HepG2 (cell line): ENCODE results near the gene TFEB. TPM values are rescaled to one million over a fixed set of nuclear protein-coding genes. Genes with fewer than 3 reads are reported as not detected.

ENCODE experiments used
- ARNT2 ChIP-seq: sonication (generic); formaldehyde crosslinking; IDR thresholded peaks from 2 replicates; pipeline ENCODE4 v1.8.0; 2022; ENCODE audit warnings: mild to moderate bottlenecking, low read depth, missing genetic modification reagents, moderate library complexity
- ATRX ChIP-seq: sonication (generic); formaldehyde crosslinking; IDR thresholded peaks from 2 replicates; pipeline ENCODE4 v1.4.0; 2020; ENCODE audit warnings: missing genetic modification reagents, borderline replicate concordance
- E2F5 ChIP-seq: sonication (generic); formaldehyde crosslinking; conservative IDR thresholded peaks from 2 replicates; pipeline ENCODE4 v1.4.0; 2020; ENCODE audit warnings: missing genetic modification reagents
- HOXD1 ChIP-seq: sonication (generic); formaldehyde crosslinking; IDR thresholded peaks from 2 replicates; pipeline ENCODE4 v1.5.0; 2020; ENCODE audit warnings: missing genetic modification reagents
- NFKBIZ ChIP-seq: IDR thresholded peaks from 2 replicates; pipeline ENCODE4 v1.6.1; 2018; ENCODE audit warnings: missing genetic modification reagents, missing compliant biosample characterization
- STAT5B ChIP-seq: sonication (generic); formaldehyde crosslinking; IDR thresholded peaks from 2 replicates; pipeline ENCODE4 v1.4.0; 2020; ENCODE audit warnings: missing genetic modification reagents
- TBX3 ChIP-seq: fragments of 450-650 bp; IDR thresholded peaks from 2 replicates; pipeline ENCODE4 v1.6.1; 2017; ENCODE audit warnings: antibody characterized with exemption, mild to moderate bottlenecking, inconsistent platforms, borderline replicate concordance
- TFDP2 ChIP-seq: sonication (generic); formaldehyde crosslinking; IDR thresholded peaks from 2 replicates; pipeline ENCODE4 v1.4.0; 2020; ENCODE audit warnings: missing genetic modification reagents
- ZFP82 ChIP-seq: sonication (generic); formaldehyde crosslinking; IDR thresholded peaks from 2 replicates; pipeline ENCODE4 v1.5.1; 2020; ENCODE audit warnings: mild to moderate bottlenecking, missing genetic modification reagents, borderline replicate concordance
- ZNF225 ChIP-seq: sonication (generic); formaldehyde crosslinking; IDR thresholded peaks from 2 replicates; pipeline ENCODE4 v1.4.0; 2020; ENCODE audit warnings: mild to moderate bottlenecking, missing genetic modification reagents
- ZNF230 ChIP-seq: sonication (generic); formaldehyde crosslinking; IDR thresholded peaks from 2 replicates; pipeline ENCODE4 v1.4.0; 2020; ENCODE audit warnings: mild to moderate bottlenecking, missing genetic modification reagents
- ZNF354B ChIP-seq: sonication (generic); formaldehyde crosslinking; IDR thresholded peaks from 2 replicates; pipeline ENCODE4 v1.8.0; 2022; ENCODE audit warnings: mild to moderate bottlenecking, missing genetic modification reagents
- ZNF607 ChIP-seq: sonication (generic); formaldehyde crosslinking; IDR thresholded peaks from 2 replicates; pipeline ENCODE4 v1.5.1; 2020; ENCODE audit warnings: missing genetic modification reagents, mild to moderate bottlenecking, borderline replicate concordance
- ZNF768 ChIP-seq: sonication (generic); formaldehyde crosslinking; IDR thresholded peaks from 2 replicates; pipeline ENCODE4 v1.4.0; 2020; ENCODE audit warnings: missing genetic modification reagents
- ZNF780A ChIP-seq: sonication (generic); formaldehyde crosslinking; IDR thresholded peaks from 2 replicates; pipeline ENCODE4 v1.8.0; 2022; ENCODE audit warnings: mild to moderate bottlenecking, missing genetic modification reagents, moderate library complexity
- polyA plus RNA-seq, 8 experiments: library from polyadenylated mRNA; depleted of rRNA in 3 of 8; stranded (reverse) in 7 of 8; unstranded in 1 of 8; fragments of >200 nt; fragmentation: Illumina TruSeq in 4 of 8; extraction: Trizol in 4 of 8; gene quantifications; 2 replicates each; pipeline versions ENCODE4 v1.2.1 to v1.2.3, GENCODE V29; 2011 to 2016; ENCODE audit warnings: low read depth in 4 of 8, missing spikeins in 1 of 8, mixed read lengths in 1 of 8; ENCODE audit not compliant: insufficient read depth in 1 of 8
- total RNA-seq, 5 experiments: library from RNA; depleted of rRNA; stranded (reverse); fragments of >200 nt; fragmentation: Illumina TruSeq; extraction: Trizol; gene quantifications; 2 replicates each; pipeline ENCODE4 v1.2.3, GENCODE V29; 2016; ENCODE audit warnings: low read depth in 1 of 5
- TF ChIP-seq, protein P1 (sequence below): sonication (generic); formaldehyde crosslinking; IDR thresholded peaks from 2 replicates; pipeline ENCODE4 v1.5.0; 2020; ENCODE audit warnings: mild to moderate bottlenecking, missing genetic modification reagents, borderline replicate concordance
- TF ChIP-seq, protein P2 (sequence below): IDR thresholded peaks from 2 replicates; pipeline ENCODE4 v1.6.1; 2012; ENCODE audit warnings: low read length, improper control_type of control experiment

The TFEB gene
- total and polyA plus RNA-seq, 2 of the 13 experiments (the other 11 are each of a cell fraction or from before 2014, with no cell fraction given) = 13.3 to 18.7 TPM

- TF ChIP-seq, protein P1, sequence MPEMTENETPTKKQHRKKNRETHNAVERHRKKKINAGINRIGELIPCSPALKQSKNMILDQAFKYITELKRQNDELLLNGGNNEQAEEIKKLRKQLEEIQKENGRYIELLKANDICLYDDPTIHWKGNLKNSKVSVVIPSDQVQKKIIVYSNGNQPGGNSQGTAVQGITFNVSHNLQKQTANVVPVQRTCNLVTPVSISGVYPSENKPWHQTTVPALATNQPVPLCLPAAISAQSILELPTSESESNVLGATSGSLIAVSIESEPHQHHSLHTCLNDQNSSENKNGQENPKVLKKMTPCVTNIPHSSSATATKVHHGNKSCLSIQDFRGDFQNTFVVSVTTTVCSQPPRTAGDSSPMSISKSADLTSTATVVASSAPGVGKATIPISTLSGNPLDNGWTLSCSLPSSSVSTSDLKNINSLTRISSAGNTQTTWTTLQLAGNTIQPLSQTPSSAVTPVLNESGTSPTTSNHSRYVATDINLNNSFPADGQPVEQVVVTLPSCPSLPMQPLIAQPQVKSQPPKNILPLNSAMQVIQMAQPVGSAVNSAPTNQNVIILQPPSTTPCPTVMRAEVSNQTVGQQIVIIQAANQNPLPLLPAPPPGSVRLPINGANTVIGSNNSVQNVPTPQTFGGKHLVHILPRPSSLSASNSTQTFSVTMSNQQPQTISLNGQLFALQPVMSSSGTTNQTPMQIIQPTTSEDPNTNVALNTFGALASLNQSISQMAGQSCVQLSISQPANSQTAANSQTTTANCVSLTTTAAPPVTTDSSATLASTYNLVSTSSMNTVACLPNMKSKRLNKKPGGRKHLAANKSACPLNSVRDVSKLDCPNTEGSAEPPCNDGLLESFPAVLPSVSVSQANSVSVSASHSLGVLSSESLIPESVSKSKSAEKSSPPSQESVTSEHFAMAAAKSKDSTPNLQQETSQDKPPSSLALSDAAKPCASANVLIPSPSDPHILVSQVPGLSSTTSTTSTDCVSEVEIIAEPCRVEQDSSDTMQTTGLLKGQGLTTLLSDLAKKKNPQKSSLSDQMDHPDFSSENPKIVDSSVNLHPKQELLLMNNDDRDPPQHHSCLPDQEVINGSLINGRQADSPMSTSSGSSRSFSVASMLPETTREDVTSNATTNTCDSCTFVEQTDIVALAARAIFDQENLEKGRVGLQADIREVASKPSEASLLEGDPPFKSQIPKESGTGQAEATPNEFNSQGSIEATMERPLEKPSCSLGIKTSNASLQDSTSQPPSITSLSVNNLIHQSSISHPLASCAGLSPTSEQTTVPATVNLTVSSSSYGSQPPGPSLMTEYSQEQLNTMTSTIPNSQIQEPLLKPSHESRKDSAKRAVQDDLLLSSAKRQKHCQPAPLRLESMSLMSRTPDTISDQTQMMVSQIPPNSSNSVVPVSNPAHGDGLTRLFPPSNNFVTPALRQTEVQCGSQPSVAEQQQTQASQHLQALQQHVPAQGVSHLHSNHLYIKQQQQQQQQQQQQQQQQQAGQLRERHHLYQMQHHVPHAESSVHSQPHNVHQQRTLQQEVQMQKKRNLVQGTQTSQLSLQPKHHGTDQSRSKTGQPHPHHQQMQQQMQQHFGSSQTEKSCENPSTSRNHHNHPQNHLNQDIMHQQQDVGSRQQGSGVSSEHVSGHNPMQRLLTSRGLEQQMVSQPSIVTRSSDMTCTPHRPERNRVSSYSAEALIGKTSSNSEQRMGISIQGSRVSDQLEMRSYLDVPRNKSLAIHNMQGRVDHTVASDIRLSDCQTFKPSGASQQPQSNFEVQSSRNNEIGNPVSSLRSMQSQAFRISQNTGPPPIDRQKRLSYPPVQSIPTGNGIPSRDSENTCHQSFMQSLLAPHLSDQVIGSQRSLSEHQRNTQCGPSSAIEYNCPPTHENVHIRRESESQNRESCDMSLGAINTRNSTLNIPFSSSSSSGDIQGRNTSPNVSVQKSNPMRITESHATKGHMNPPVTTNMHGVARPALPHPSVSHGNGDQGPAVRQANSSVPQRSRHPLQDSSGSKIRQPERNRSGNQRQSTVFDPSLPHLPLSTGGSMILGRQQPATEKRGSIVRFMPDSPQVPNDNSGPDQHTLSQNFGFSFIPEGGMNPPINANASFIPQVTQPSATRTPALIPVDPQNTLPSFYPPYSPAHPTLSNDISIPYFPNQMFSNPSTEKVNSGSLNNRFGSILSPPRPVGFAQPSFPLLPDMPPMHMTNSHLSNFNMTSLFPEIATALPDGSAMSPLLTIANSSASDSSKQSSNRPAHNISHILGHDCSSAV (CRISPR knock-in tag) = no peak
- TF ChIP-seq ZNF768 (peak; percentile 8; the same call in 1 of the 2 replicates), E2F5 (CRISPR knock-in tag) (no peak), HOXD1 (CRISPR knock-in tag) (no peak), ARNT2 (CRISPR knock-in tag) (no peak), ZNF607 (CRISPR knock-in tag) (0 out of 2 replicates have a peak, but pooled peaks have one; percentile 58), ATRX (CRISPR knock-in tag) (no peak), ZNF230 (CRISPR knock-in tag) (peak; percentile 7; the same call in 1 of the 2 replicates), ZFP82 (no peak), NFKBIZ (no peak), ZNF354B (CRISPR knock-in tag) (no peak), TFDP2 (CRISPR knock-in tag) (no peak), TBX3 (no peak), ZNF780A (CRISPR knock-in tag) (no peak), ZNF225 (CRISPR knock-in tag) (no peak), STAT5B (no peak)
- TF ChIP-seq, protein P2, sequence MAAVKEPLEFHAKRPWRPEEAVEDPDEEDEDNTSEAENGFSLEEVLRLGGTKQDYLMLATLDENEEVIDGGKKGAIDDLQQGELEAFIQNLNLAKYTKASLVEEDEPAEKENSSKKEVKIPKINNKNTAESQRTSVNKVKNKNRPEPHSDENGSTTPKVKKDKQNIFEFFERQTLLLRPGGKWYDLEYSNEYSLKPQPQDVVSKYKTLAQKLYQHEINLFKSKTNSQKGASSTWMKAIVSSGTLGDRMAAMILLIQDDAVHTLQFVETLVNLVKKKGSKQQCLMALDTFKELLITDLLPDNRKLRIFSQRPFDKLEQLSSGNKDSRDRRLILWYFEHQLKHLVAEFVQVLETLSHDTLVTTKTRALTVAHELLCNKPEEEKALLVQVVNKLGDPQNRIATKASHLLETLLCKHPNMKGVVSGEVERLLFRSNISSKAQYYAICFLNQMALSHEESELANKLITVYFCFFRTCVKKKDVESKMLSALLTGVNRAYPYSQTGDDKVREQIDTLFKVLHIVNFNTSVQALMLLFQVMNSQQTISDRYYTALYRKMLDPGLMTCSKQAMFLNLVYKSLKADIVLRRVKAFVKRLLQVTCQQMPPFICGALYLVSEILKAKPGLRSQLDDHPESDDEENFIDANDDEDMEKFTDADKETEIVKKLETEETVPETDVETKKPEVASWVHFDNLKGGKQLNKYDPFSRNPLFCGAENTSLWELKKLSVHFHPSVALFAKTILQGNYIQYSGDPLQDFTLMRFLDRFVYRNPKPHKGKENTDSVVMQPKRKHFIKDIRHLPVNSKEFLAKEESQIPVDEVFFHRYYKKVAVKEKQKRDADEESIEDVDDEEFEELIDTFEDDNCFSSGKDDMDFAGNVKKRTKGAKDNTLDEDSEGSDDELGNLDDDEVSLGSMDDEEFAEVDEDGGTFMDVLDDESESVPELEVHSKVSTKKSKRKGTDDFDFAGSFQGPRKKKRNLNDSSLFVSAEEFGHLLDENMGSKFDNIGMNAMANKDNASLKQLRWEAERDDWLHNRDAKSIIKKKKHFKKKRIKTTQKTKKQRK = no peak
Observed at GRCh38 chr6:41733360-41733706, 2.1 kb downstream of the TFEB start (continued).
